GM23338 (cell line): Measurements from ENCODE around the gene CHN1.

Experiments used
- CREB1 ChIP-seq: fragments of 250-450 bp; sonication (Bioruptor Pico); IDR thresholded peaks from 2 replicates; pipeline ENCODE4 v1.5.0; 2020; ENCODE audit warnings: low read depth, mild to moderate bottlenecking, moderate library complexity
- ETS1 ChIP-seq: IDR thresholded peaks from 2 replicates; pipeline ENCODE4 v1.6.1; 2016; ENCODE audit warnings: antibody characterized with exemption
- EZH2 ChIP-seq: fragments of 200-600 bp; sonication (generic); IDR thresholded peaks from one replicate; pipeline ENCODE4 v1.8.0; 2017; ENCODE audit warnings: antibody characterized with exemption, mild to moderate bottlenecking, low read depth; ENCODE audit not compliant: unreplicated experiment
- EZH2phosphoT487 ChIP-seq: fragments of 200-600 bp; sonication (generic); IDR thresholded peaks from one replicate; pipeline ENCODE4 v1.8.1; 2018; ENCODE audit warnings: antibody characterized with exemption; ENCODE audit not compliant: unreplicated experiment
- JUNB ChIP-seq: IDR thresholded peaks from one replicate; pipeline ENCODE4 v1.6.1; 2016; ENCODE audit warnings: antibody characterized with exemption; ENCODE audit not compliant: unreplicated experiment
- NANOG ChIP-seq: IDR thresholded peaks from 2 replicates; pipeline ENCODE4 v1.6.1; 2016; ENCODE audit warnings: antibody characterized with exemption, borderline replicate concordance
- POLR2AphosphoS5 ChIP-seq: IDR thresholded peaks from 2 replicates; pipeline ENCODE4 v1.6.1; 2016; ENCODE audit warnings: antibody characterized with exemption, low read depth
- REST ChIP-seq: IDR thresholded peaks from one replicate; pipeline ENCODE4 v1.6.1; 2018; ENCODE audit warnings: antibody characterized with exemption; ENCODE audit not compliant: unreplicated experiment
- STAT1 ChIP-seq: IDR thresholded peaks from one replicate; pipeline ENCODE4 v1.6.1; 2016; ENCODE audit warnings: antibody characterized with exemption; ENCODE audit not compliant: unreplicated experiment
- ZNF114 ChIP-seq: fragments of 250-450 bp; sonication (Bioruptor Pico); IDR thresholded peaks from 2 replicates; pipeline ENCODE4 v1.5.0; 2020; ENCODE audit warnings: mild to moderate bottlenecking, moderate library complexity
- ZNF331 ChIP-seq: fragments of 250-450 bp; sonication (Bioruptor Pico); IDR thresholded peaks from 2 replicates; pipeline ENCODE4 v1.5.0; 2020; ENCODE audit warnings: low read depth, mild to moderate bottlenecking, moderate library complexity
- TF ChIP-seq, protein P1 (sequence below), 2 experiments: fragments of 200-600 bp in 1 of 2; sonication (generic) in 1 of 2; conservative IDR thresholded peaks; 2 replicates each; pipeline versions ENCODE4 v1.5.1 to v1.6.1; 2016 to 2017; ENCODE audit warnings: antibody characterized with exemption in 2 of 2, low read depth in 2 of 2, mild to moderate bottlenecking in 2 of 2, moderate library complexity in 1 of 2
- TF ChIP-seq, protein P2 (sequence below): fragments of 250-450 bp; sonication (Bioruptor Pico); IDR thresholded peaks from 2 replicates; pipeline ENCODE4 v1.5.0; 2020; ENCODE audit warnings: mild to moderate bottlenecking, moderate library complexity

DNA sequence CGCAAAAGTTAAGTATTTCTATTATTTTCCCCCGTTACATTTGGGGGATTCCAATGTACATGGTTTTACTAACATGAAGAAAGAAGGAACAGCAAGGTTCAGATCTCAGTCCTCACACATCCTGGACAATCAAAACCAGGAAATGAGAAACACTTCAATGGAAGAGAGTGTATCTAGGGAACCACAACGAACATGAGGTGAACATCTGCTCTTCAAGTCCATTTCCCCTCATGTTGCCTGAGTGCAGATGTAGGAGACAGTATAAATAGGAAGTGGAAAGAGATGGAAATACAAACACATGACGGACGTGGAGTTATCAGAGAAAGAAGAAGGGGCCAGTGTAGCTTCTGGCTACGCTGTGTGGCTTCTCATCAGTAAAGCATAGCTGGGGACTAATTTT, 52.6 kb downstream of the CHN1 start:
- TF ChIP-seq EZH2 (no peak), POLR2AphosphoS5 (no peak), EZH2phosphoT487 (no peak), ZNF114 (CRISPR knock-in tag) (no peak), REST (no peak), CREB1 (no peak), NANOG (no peak), ETS1 (no peak), JUNB (no peak), ZNF331 (CRISPR knock-in tag) (no peak), STAT1 (no peak)
- TF ChIP-seq, protein P1, sequence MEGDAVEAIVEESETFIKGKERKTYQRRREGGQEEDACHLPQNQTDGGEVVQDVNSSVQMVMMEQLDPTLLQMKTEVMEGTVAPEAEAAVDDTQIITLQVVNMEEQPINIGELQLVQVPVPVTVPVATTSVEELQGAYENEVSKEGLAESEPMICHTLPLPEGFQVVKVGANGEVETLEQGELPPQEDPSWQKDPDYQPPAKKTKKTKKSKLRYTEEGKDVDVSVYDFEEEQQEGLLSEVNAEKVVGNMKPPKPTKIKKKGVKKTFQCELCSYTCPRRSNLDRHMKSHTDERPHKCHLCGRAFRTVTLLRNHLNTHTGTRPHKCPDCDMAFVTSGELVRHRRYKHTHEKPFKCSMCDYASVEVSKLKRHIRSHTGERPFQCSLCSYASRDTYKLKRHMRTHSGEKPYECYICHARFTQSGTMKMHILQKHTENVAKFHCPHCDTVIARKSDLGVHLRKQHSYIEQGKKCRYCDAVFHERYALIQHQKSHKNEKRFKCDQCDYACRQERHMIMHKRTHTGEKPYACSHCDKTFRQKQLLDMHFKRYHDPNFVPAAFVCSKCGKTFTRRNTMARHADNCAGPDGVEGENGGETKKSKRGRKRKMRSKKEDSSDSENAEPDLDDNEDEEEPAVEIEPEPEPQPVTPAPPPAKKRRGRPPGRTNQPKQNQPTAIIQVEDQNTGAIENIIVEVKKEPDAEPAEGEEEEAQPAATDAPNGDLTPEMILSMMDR (conservative IDR thresholded peaks at IDR 0.05; ENCODE audit: low read depth in 2 of 2), result no peak
- TF ChIP-seq, protein P2, sequence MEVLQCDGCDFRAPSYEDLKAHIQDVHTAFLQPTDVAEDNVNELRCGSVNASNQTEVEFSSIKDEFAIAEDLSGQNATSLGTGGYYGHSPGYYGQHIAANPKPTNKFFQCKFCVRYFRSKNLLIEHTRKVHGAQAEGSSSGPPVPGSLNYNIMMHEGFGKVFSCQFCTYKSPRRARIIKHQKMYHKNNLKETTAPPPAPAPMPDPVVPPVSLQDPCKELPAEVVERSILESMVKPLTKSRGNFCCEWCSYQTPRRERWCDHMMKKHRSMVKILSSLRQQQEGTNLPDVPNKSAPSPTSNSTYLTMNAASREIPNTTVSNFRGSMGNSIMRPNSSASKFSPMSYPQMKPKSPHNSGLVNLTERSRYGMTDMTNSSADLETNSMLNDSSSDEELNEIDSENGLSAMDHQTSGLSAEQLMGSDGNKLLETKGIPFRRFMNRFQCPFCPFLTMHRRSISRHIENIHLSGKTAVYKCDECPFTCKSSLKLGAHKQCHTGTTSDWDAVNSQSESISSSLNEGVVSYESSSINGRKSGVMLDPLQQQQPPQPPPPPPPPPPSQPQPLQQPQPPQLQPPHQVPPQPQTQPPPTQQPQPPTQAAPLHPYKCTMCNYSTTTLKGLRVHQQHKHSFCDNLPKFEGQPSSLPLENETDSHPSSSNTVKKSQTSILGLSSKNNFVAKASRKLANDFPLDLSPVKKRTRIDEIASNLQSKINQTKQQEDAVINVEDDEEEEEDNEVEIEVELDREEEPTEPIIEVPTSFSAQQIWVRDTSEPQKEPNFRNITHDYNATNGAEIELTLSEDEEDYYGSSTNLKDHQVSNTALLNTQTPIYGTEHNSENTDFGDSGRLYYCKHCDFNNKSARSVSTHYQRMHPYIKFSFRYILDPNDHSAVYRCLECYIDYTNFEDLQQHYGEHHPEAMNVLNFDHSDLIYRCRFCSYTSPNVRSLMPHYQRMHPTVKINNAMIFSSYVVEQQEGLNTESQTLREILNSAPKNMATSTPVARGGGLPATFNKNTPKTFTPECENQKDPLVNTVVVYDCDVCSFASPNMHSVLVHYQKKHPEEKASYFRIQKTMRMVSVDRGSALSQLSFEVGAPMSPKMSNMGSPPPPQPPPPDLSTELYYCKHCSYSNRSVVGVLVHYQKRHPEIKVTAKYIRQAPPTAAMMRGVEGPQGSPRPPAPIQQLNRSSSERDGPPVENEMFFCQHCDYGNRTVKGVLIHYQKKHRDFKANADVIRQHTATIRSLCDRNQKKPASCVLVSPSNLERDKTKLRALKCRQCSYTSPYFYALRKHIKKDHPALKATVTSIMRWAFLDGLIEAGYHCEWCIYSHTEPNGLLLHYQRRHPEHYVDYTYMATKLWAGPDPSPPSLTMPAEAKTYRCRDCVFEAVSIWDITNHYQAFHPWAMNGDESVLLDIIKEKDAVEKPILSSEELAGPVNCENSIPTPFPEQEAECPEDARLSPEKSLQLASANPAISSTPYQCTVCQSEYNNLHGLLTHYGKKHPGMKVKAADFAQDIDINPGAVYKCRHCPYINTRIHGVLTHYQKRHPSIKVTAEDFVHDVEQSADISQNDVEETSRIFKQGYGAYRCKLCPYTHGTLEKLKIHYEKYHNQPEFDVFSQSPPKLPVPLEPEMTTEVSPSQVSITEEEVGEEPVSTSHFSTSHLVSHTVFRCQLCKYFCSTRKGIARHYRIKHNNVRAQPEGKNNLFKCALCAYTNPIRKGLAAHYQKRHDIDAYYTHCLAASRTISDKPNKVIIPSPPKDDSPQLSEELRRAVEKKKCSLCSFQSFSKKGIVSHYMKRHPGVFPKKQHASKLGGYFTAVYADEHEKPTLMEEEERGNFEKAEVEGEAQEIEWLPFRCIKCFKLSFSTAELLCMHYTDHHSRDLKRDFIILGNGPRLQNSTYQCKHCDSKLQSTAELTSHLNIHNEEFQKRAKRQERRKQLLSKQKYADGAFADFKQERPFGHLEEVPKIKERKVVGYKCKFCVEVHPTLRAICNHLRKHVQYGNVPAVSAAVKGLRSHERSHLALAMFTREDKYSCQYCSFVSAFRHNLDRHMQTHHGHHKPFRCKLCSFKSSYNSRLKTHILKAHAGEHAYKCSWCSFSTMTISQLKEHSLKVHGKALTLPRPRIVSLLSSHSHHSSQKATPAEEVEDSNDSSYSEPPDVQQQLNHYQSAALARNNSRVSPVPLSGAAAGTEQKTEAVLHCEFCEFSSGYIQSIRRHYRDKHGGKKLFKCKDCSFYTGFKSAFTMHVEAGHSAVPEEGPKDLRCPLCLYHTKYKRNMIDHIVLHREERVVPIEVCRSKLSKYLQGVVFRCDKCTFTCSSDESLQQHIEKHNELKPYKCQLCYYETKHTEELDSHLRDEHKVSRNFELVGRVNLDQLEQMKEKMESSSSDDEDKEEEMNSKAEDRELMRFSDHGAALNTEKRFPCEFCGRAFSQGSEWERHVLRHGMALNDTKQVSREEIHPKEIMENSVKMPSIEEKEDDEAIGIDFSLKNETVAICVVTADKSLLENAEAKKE (CRISPR knock-in tag), result no peak
